ENCODE data around the gene OLFML2B.

GRCh38 chr1:161994175-161994668 is 29.4 kb downstream of the OLFML2B start:
- no peak for TF ChIP-seq FOXM1 (IDR thresholded peaks at IDR 0.05; ENCODE audit: borderline replicate concordance)
- TF ChIP-seq NFRKB (IDR thresholded peaks at IDR 0.05): no peak
- no peak for TF ChIP-seq SP1 (IDR thresholded peaks at IDR 0.05)
- TF ChIP-seq SUZ12 (IDR thresholded peaks at IDR 0.05): no peak
- TF ChIP-seq LEF1 (IDR thresholded peaks at IDR 0.05; ENCODE audit: borderline replicate concordance): no peak
- TF ChIP-seq, protein P1, sequence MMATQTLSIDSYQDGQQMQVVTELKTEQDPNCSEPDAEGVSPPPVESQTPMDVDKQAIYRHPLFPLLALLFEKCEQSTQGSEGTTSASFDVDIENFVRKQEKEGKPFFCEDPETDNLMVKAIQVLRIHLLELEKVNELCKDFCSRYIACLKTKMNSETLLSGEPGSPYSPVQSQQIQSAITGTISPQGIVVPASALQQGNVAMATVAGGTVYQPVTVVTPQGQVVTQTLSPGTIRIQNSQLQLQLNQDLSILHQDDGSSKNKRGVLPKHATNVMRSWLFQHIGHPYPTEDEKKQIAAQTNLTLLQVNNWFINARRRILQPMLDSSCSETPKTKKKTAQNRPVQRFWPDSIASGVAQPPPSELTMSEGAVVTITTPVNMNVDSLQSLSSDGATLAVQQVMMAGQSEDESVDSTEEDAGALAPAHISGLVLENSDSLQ (IDR thresholded peaks at IDR 0.05): no peak
- TF ChIP-seq ELF4 (IDR thresholded peaks at IDR 0.05): no peak
- no peak for TF ChIP-seq ARNT (IDR thresholded peaks at IDR 0.05)
- TF ChIP-seq TARDBP (IDR thresholded peaks at IDR 0.05): no peak
- TF ChIP-seq BHLHE40 (IDR thresholded peaks at IDR 0.05; ENCODE audit: borderline replicate concordance): no peak

All from HEK293T (cell line).